Fibroblast of mammary gland (primary cell): ENCODE data around the gene CCDC127.

Experiments used
- DNase-seq: peaks from one replicate; pipeline ENCODE4 v3.0.0-alpha.2; 2010; ENCODE audit warnings: low read depth
- H3K4me3 ChIP-seq: 2 replicates; pipeline ENCODE4 v1.5.1; 2011; ENCODE audit warnings: low read depth, mild to moderate bottlenecking, low read length, moderate library complexity; ENCODE audit not compliant: control insufficient read depth
- CTCF ChIP-seq: conservative IDR thresholded peaks from 2 replicates; pipeline ENCODE4 v1.5.1; 2011; ENCODE audit warnings: low read depth, low read length, inconsistent platforms; ENCODE audit not compliant: control insufficient read depth, insufficient read depth

The CCDC127 gene

GRCh38 chr5:154236-154635, 63.7 kb downstream of the CCDC127 start:
- H3K4me3 ChIP-seq: no peak overlapping the region
- TF ChIP-seq CTCF: no peak
- DNase-seq: no peak

DNA sequence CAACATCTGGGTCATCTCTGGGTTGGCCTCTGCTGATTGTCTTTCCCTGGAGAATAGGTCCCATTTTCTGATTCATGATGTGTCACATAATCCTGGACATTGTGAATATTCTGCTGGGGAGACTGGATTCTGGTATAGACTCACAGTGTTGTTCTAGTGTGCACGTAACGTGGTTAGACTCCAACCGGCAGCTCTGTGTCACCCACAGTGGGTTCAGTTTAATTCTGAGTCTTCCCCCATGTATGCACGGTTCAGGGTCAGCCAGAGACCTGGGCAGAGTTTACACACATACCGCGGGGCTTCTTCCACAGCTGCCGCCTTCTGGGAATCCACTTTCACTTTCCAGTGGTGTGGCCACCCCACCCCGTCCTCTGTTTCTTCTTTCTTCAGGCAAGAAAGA, 64.7 kb downstream of the CCDC127 start:
- H3K4me3 ChIP-seq: no peak overlapping the region
- no peak for TF ChIP-seq CTCF
- peak; percentile 58 for DNase-seq

DNA sequence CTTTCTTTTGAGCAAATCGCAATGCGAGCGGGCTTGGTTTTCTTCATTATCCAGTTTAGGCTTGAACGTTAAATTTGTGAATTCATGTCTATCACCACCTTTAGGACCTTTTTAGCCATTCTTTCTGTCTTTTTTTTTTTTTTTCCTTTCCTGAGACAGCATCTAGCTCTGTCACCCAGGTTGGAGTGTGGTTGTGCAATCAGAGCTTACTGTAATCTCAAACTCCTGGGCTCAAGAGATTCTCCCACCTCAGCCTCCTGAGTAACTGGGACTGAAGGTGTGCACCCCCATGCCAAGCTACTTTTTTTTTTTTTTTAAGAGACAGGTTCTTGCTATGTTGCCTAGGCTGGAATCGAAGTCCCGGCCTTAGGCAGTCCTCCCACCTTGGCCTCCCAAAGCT, 65.9 kb downstream of the CCDC127 start:
- no peak for TF ChIP-seq CTCF
- no peak overlapping the region for H3K4me3 ChIP-seq
- DNase-seq: no peak

DNA sequence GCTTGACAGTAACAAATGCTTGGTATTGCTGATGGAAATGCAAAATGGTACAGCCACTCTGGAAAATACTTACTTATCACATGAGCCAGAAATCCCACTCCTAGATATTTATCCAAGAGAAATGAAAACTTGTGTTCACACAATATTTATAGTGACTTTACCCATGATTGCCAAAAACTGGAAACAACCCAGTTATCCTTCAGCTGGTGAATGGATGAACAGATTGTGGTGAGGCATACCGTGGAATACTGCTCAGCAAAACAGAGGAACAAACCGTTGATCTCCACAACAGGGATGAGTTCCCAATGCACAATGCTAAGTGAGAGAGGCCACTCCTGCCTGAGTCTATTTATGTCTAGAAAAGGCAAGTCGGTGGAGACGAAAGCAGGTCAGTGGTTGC, 67.2 kb downstream of the CCDC127 start:
- DNase-seq: no peak
- no peak for TF ChIP-seq CTCF
- H3K4me3 ChIP-seq: no peak overlapping the region

DNA sequence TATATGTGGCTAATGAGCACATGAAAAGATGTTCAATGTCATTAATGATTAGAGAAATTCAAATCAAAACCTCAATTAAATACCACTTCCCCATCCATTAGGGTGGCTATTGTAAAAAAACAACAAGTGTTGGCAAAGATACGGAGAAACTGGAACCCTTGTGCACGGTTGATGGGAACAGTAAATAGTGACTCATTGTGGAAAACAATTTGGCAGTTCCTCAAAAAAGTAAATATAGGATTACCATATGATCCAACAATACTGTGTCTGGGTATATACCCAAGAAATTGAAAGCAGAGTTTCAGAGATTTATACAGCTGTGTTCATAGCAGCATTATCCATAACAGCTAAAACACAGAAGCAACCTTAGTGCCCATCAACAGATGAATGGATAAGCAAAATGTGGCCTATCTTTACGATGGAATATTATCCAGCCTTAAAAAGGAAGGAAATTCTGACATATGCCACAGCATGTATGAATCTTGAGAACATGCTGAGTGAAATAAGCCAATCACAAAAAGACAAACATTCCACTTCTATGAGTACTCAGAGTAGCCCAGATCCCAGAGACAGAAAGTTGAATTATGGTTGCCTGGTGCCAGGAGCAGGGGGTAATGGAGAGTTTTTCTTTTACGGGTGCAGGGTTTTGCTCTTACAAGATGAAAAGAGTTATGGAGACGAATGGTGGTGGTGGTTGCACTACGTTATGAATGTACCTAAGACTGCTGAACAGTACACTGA, 68.0 kb downstream of the CCDC127 start:
- peak; percentile 79 for DNase-seq
- H3K4me3 ChIP-seq: no peak overlapping the region
- no peak for TF ChIP-seq CTCF

DNA sequence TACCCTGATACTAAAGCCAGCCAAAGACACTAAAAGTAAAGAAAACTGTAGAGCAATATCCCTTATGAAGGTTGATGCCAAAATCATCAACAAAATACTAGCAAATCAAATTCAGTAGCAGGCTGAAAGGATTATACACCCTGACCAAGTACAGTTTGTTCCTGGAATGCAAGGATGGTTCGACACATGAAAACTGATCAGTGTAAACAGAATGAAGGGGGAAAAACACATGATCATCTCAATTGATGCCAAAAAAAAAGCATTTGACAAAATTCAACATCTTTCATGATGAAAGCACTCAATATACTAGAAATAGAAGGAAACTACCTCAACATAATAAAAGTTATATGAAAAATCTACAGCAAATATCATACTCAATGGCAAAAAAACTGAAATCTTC, 70.2 kb downstream of the CCDC127 start:
- DNase-seq: no peak
- no peak for TF ChIP-seq CTCF
- no peak overlapping the region for H3K4me3 ChIP-seq
